BE2C (cell line): ENCODE data around the gene ANKRD11. TPM values are rescaled to one million over a fixed set of nuclear protein-coding genes. Genes with fewer than 3 reads are reported as not detected.
A peak's percentile ranks its signal among the peaks of the same experiment; 100 is the strongest.

ENCODE experiments used
- DNase-seq: peaks from one replicate; pipeline ENCODE4 v3.0.0-alpha.2; 2020
- H3K27me3 ChIP-seq: fragments of 250-450 bp; sonication (Bioruptor Pico); 2 replicates; pipeline ENCODE4 v1.5.1; 2020; ENCODE audit warnings: mild to moderate bottlenecking
- H3K36me3 ChIP-seq: fragments of 250-450 bp; sonication (Bioruptor Pico); 2 replicates; pipeline ENCODE4 v1.5.1; 2020; ENCODE audit warnings: mild to moderate bottlenecking
- H3K4me1 ChIP-seq: fragments of 250-450 bp; sonication (Bioruptor Pico); 2 replicates; pipeline ENCODE4 v1.5.1; 2020
- H3K4me3 ChIP-seq: 2 replicates; pipeline ENCODE4 v1.5.1; 2011; ENCODE audit warnings: low read depth, low read length
- H3K9me3 ChIP-seq: fragments of 250-450 bp; sonication (Bioruptor Pico); 2 replicates; pipeline ENCODE4 v1.5.1; 2020
- polyA plus RNA-seq: library from polyadenylated mRNA; unstranded; fragments of >200 nt; gene quantifications from one replicate; pipeline ENCODE4 v1.2.1, GENCODE V29; 2012; ENCODE audit warnings: low read depth, missing spikeins; ENCODE audit not compliant: insufficient read length, insufficient read depth
- TF ChIP-seq, protein P1 (sequence below): IDR thresholded peaks from 2 replicates; pipeline ENCODE4 v1.5.1; 2012; ENCODE audit warnings: mild to moderate bottlenecking, low read depth, low read length

The ANKRD11 gene
- 335 TPM for polyA plus RNA-seq

DNA sequence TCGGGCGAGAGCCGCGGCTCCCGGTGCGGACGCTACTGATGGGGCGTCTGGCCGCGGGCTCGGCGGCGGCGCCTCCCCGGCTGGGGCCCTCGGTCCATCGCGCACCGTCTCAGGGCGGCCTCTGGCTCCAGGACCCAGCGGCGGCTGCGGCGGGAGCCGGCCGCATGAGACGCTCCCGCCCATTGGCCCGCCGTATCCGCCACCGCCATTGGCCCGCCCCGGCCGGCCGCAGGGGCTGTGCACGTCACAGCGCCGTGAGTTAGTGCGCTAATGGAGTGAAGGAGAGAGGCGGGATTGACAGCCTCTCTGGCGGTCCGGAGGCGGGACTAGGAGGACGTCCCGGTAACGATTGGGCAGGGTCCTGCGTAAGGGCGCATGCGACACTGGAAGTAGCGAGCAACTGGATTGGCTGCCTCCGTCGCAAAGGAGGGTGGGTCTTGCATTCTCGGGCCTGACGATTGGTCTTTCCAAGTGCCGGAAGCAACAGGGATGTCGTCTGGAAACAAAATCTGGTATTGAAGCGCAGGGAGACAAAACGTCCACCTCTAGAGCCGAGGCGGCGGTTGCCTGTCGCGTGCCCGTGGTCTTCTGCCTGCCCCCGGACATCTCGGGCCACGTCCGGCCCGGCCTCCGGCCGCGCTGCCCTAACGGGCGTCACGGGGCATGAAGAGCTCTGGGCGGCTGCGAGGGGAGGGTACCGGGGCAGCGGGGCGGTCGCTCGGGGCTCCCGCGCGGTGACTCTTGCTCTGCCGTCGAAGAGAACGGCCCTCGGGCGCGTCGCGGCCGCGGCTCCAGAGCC, at the start of gene ANKRD11:
TSS of gene ANKRD11 (minus strand) at position 123 of the 799 bp plus-strand sequence. CDS start 173,542 bp downstream, outside the sequence.
- TF ChIP-seq, protein P1, sequence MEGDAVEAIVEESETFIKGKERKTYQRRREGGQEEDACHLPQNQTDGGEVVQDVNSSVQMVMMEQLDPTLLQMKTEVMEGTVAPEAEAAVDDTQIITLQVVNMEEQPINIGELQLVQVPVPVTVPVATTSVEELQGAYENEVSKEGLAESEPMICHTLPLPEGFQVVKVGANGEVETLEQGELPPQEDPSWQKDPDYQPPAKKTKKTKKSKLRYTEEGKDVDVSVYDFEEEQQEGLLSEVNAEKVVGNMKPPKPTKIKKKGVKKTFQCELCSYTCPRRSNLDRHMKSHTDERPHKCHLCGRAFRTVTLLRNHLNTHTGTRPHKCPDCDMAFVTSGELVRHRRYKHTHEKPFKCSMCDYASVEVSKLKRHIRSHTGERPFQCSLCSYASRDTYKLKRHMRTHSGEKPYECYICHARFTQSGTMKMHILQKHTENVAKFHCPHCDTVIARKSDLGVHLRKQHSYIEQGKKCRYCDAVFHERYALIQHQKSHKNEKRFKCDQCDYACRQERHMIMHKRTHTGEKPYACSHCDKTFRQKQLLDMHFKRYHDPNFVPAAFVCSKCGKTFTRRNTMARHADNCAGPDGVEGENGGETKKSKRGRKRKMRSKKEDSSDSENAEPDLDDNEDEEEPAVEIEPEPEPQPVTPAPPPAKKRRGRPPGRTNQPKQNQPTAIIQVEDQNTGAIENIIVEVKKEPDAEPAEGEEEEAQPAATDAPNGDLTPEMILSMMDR = no peak
- Histone ChIP-seq H3K36me3 (peaks cover 12% of the 10 kb centered on the region), H3K4me3 (peak within 1 kb of the TSS; percentile 82), H3K27me3 (no peaks in the 10 kb centered on the region), H3K4me1 (peaks cover 4% of the 10 kb centered on the region; the same call in 1 of the 2 replicates), H3K9me3 (no peaks in the 10 kb centered on the region)
- peak; percentile 99 for DNase-seq

DNA sequence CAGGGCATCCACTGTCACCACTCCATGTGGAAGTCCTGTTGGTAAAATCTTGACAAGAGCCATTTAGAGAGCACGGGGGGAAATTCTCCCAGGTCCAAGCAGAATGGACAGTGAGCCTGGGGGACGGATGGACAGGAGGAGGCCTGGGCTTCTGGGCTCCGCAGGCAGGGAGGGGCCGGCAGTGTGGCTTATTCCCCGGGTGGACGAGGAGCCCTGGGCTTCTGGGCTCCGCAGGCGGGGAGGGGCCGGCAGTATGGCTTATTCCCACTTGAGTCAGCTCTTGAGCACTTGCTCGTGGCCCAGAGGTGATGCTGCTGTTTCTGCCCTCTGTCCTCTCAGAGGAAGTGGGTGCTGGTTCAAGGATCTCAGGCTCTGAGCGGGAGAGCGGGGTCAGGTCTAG, 47.9 kb upstream of the ANKRD11 start:
- DNase-seq = no peak
- Histone ChIP-seq H3K4me3 (no peak overlapping the region), H3K27me3 (no peaks in the 10 kb centered on the region), H3K4me1 (no peaks in the 10 kb centered on the region), H3K36me3 (peaks cover 33% of the 10 kb centered on the region), H3K9me3 (no peaks in the 10 kb centered on the region)
- TF ChIP-seq, protein P1 = no peak

DNA sequence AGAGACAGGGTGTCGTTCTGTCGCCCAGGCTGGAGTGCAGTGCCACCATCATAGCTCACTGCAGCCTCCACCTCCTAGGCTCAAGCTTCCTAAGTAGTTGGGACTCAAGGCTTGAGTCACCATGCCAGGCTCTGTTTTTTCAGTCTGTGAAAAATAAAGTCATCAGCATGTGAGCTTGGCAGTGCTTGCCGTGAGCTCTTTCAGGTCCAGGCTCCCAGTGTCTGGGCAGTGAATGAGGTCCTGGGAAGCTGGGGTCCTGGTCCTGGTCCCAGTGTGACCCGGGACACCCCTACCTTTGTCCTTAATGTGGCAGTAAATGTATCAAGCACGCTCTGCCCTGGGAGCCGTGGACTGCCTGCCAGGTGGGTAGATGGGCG, 47.2 kb upstream of the ANKRD11 start:
- no peaks in the 10 kb centered on the region for H3K4me1 ChIP-seq
- H3K27me3 ChIP-seq = no peaks in the 10 kb centered on the region
- H3K4me3 ChIP-seq = no peak overlapping the region
- TF ChIP-seq, protein P1 = no peak
- peaks cover 33% of the 10 kb centered on the region for H3K36me3 ChIP-seq
- no peaks in the 10 kb centered on the region for H3K9me3 ChIP-seq
- no peak for DNase-seq

DNA sequence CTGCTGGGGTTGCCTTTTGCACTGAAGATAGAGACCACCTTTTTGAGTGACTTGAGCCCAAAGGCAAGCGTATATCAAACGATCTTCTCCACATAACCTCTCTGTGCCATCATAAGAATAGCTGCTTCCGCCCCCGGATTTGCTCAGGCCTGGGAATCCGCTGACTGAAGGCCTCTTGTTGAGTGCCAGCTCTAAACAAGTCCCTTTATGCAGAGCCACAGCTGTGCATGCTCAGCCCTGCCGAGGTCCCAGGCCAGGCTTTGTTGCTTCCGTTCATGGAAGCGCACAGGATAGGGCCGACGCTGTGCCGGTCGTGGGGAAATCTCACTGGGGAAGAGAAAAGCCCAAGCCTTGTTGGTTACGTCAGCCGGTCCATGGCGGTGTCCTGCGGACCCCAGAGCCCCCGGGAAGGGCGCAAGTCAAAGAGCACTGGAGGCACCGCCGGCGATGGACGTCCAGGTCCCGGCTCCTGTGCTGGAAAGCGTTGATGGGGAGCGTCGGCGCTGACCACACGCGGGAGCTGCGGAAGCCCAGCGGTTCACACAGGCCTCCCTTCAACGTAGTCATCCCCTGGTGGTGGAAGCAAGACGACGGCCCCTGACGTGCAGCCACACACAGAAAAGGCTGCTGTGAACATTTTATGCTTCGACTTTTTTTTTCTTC, 46.7 kb upstream of the ANKRD11 start:
- Histone ChIP-seq H3K27me3 (no peaks in the 10 kb centered on the region), H3K36me3 (peaks cover 33% of the 10 kb centered on the region), H3K4me3 (no peak overlapping the region), H3K4me1 (no peaks in the 10 kb centered on the region), H3K9me3 (no peaks in the 10 kb centered on the region)
- TF ChIP-seq, protein P1 = no peak
- DNase-seq = no peak

DNA sequence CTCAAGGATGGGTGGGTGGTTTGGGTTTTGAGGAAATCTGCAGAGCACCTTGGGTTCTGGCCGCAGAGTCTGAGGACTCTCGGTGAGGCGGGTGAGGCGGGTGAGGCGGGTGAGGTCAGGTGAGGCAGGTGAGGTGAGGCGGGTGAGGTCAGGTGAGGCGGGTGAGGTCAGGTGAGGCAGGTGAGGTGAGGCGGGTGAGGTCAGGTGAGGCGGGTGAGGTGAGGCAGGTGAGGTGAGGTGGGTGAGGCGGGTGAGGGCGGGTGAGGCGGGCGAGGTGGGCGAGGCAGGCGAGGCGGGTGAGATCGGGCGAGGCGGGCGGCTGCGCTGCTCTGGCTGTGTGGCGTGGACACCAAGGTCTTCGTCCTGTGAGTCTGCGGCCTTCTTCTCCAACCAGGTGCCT, 46.0 kb upstream of the ANKRD11 start:
- no peaks in the 10 kb centered on the region for H3K27me3 ChIP-seq
- no peaks in the 10 kb centered on the region for H3K9me3 ChIP-seq
- TF ChIP-seq, protein P1 = no peak
- no peak overlapping the region for H3K4me3 ChIP-seq
- no peaks in the 10 kb centered on the region for H3K4me1 ChIP-seq
- DNase-seq = no peak
- H3K36me3 ChIP-seq = peaks cover 39% of the 10 kb centered on the region
